ENCODE data around the gene HCFC1.

DNA sequence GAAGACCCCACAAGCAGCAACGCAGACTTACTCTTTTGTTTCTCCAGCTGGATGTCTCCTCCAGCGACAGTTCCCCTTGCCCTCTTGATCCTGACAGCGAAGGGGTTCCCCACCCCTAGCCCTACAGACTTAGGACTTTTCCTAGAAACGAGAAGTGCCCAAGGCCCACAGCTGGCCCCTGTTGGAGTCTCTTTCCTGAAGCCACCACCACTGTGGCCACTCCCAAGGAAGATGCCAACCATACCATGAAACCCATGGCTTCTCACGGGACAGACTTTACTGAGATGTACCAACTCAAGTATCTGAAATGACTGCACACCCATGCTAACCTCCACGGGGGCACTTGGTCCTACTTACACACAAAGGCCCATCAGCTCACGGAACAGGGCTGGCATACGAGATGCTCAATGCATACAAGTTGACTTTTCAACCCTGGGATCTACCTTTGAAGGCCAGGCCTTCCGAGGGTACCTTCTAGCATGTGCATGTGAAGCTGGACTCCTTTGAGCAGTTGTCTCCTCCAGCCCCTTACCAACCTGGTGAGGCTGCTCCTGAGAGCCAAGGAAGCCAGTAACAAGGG is 49.0 kb upstream of the HCFC1 start:
- TF ChIP-seq, protein P1, sequence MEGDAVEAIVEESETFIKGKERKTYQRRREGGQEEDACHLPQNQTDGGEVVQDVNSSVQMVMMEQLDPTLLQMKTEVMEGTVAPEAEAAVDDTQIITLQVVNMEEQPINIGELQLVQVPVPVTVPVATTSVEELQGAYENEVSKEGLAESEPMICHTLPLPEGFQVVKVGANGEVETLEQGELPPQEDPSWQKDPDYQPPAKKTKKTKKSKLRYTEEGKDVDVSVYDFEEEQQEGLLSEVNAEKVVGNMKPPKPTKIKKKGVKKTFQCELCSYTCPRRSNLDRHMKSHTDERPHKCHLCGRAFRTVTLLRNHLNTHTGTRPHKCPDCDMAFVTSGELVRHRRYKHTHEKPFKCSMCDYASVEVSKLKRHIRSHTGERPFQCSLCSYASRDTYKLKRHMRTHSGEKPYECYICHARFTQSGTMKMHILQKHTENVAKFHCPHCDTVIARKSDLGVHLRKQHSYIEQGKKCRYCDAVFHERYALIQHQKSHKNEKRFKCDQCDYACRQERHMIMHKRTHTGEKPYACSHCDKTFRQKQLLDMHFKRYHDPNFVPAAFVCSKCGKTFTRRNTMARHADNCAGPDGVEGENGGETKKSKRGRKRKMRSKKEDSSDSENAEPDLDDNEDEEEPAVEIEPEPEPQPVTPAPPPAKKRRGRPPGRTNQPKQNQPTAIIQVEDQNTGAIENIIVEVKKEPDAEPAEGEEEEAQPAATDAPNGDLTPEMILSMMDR (IDR thresholded peaks at IDR 0.05): no peak
- no peak for TF ChIP-seq POLR2A (IDR thresholded peaks at IDR 0.05; ENCODE audit: low read length)

Data from A549 (cell line).